ENCODE measurements around the gene UST.

DNA sequence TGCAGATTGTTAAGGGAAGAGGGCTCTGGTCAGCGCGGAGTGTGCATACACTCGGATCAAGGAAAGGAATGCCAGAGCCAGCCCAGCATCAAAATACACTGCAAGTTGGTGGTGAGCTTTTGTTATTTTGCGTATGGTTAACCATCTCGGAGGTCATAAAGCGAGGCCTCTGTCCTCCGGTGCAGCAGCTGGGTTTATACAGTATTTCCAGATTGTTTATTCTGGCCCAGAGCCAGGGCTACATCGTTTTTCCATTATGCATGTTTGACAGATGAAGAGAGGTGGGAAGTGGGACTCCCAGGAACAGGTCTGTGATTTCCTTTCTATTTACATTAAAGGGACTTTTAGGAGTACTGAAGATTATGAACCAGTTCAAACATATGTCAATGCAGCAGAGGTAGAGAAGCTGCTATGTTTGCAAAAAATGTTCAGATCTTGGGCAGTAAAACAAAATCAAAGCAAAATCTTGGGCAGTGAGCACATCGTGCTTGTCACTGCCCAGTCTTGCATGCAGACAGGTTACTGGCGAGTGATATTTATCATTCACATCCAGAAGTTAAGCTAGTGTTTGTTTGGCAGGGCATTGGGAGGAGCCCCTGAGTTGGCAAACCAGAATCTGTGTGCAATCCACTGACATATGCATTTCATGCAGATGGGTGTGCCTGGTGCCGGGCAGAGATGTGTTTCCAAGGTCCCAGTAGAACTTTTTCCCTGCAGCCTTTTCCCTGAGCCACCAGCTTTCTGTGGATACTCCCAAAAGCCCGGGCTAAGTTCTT lies 314.3 kb downstream of the UST start:
- no peak for TF ChIP-seq HNRNPH1 (optimal IDR thresholded peaks at IDR 0.05; ENCODE audit: low read depth, low read length)
- no peak for TF ChIP-seq MYC (IDR thresholded peaks at IDR 0.05; ENCODE audit: low read depth, low read length)
- TF ChIP-seq MYC (CRISPR knock-in tag; IDR thresholded peaks at IDR 0.05; ENCODE audit: borderline replicate concordance, low read depth): no peak
- no peak for TF ChIP-seq SETDB1 (IDR thresholded peaks at IDR 0.05; ENCODE audit: low read length)
- TF ChIP-seq YY1 (IDR thresholded peaks at IDR 0.05; ENCODE audit: borderline replicate concordance in 1 of 3, control insufficient read depth in 1 of 3, extremely low read depth in 1 of 3, insufficient read depth in 3 of 3, insufficient read length in 1 of 3, insufficient replicate concordance in 2 of 3, low read depth in 1 of 3, low read length in 2 of 3): no peak
- TF ChIP-seq NFIC (IDR thresholded peaks at IDR 0.05): peak; percentile 70
- TF ChIP-seq, protein P1, sequence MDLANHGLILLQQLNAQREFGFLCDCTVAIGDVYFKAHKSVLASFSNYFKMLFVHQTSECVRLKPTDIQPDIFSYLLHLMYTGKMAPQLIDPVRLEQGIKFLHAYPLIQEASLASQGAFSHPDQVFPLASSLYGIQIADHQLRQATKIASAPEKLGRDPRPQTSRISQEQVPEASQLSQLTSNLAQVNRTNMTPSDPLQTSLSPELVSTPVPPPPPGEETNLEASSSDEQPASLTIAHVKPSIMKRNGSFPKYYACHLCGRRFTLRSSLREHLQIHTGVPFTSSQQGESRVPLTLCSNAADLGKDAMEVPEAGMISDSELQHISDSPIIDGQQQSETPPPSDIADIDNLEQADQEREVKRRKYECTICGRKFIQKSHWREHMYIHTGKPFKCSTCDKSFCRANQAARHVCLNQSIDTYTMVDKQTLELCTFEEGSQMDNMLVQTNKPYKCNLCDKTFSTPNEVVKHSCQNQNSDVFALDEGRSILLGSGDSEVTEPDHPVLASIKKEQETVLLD (IDR thresholded peaks at IDR 0.05): no peak
- TF ChIP-seq ZNF699 (CRISPR knock-in tag; IDR thresholded peaks at IDR 0.05; ENCODE audit: insufficient replicate concordance): no peak
- TF ChIP-seq ZNF311 (CRISPR knock-in tag; IDR thresholded peaks at IDR 0.05): no peak
- no peak for TF ChIP-seq JUND (IDR thresholded peaks at IDR 0.05; ENCODE audit: borderline replicate concordance, low read depth, low read length)
- no peak for TF ChIP-seq JUND (tag; IDR thresholded peaks at IDR 0.05; ENCODE audit: borderline replicate concordance, low read depth, low read length)
- TF ChIP-seq, protein P2, sequence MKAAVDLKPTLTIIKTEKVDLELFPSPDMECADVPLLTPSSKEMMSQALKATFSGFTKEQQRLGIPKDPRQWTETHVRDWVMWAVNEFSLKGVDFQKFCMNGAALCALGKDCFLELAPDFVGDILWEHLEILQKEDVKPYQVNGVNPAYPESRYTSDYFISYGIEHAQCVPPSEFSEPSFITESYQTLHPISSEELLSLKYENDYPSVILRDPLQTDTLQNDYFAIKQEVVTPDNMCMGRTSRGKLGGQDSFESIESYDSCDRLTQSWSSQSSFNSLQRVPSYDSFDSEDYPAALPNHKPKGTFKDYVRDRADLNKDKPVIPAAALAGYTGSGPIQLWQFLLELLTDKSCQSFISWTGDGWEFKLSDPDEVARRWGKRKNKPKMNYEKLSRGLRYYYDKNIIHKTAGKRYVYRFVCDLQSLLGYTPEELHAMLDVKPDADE (conservative IDR thresholded peaks at IDR 0.05; ENCODE audit: control insufficient read depth, low read depth, low read length): no peak
- TF ChIP-seq KLF6 (CRISPR knock-in tag; IDR thresholded peaks at IDR 0.05; ENCODE audit: borderline replicate concordance): no peak
- TF ChIP-seq, protein P3, sequence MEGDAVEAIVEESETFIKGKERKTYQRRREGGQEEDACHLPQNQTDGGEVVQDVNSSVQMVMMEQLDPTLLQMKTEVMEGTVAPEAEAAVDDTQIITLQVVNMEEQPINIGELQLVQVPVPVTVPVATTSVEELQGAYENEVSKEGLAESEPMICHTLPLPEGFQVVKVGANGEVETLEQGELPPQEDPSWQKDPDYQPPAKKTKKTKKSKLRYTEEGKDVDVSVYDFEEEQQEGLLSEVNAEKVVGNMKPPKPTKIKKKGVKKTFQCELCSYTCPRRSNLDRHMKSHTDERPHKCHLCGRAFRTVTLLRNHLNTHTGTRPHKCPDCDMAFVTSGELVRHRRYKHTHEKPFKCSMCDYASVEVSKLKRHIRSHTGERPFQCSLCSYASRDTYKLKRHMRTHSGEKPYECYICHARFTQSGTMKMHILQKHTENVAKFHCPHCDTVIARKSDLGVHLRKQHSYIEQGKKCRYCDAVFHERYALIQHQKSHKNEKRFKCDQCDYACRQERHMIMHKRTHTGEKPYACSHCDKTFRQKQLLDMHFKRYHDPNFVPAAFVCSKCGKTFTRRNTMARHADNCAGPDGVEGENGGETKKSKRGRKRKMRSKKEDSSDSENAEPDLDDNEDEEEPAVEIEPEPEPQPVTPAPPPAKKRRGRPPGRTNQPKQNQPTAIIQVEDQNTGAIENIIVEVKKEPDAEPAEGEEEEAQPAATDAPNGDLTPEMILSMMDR (IDR thresholded peaks at IDR 0.05 in 2 of 3, conservative IDR thresholded peaks at IDR 0.05 in 1 of 3; ENCODE audit: insufficient read depth in 2 of 3, low read depth in 1 of 3, low read length in 3 of 3): no peak
